ENCODE data around the gene EIF4H.

DNA sequence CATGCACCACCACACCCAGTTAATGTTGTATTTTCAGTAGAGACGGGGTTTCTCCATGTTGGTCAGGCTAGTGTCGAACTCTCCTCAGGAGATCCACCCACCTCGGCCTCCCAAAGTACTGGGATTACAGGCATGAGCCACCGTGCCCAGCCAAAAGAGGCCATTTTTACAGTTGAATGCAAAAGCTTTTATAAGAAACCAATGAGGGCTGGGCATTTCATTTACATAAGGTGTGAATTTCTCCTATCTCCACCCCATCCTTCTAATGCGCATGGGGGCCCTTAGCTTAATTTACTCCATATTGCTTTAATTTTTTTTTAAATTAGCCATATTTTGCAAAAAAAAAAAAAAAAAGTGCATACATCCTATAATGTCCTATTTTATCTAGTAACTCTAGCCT is 25.1 kb upstream of the EIF4H start:
- TF ChIP-seq, protein P1, sequence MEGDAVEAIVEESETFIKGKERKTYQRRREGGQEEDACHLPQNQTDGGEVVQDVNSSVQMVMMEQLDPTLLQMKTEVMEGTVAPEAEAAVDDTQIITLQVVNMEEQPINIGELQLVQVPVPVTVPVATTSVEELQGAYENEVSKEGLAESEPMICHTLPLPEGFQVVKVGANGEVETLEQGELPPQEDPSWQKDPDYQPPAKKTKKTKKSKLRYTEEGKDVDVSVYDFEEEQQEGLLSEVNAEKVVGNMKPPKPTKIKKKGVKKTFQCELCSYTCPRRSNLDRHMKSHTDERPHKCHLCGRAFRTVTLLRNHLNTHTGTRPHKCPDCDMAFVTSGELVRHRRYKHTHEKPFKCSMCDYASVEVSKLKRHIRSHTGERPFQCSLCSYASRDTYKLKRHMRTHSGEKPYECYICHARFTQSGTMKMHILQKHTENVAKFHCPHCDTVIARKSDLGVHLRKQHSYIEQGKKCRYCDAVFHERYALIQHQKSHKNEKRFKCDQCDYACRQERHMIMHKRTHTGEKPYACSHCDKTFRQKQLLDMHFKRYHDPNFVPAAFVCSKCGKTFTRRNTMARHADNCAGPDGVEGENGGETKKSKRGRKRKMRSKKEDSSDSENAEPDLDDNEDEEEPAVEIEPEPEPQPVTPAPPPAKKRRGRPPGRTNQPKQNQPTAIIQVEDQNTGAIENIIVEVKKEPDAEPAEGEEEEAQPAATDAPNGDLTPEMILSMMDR (IDR thresholded peaks at IDR 0.05; ENCODE audit: low read depth, low read length): no peak
- TF ChIP-seq POLR2A (IDR thresholded peaks at IDR 0.05; ENCODE audit: extremely low read depth, insufficient read length) (no peak), MYC (IDR thresholded peaks at IDR 0.05; ENCODE audit: low read depth, low read length) (no peak)

Data from NB4 (cell line).